Stimulated activated CD8-positive, alpha-beta memory T cell treated with anti-CD3 and anti-CD28 coated beads, Interleukin-12 subunit alpha, Interleukin-12 subunit beta, amount 100 ng/mL, for 24 hours (primary cell): ENCODE results near the gene DPF3.
"Not testable (repeated sequence)": the region's sequence is repeated elsewhere in the genome, so short reads cannot be mapped to it uniquely, and the experiment has no call there.

Experiments used
- DNase-seq: peaks from one replicate; pipeline ENCODE4 v3.0.0-alpha.2; 2020; ENCODE audit errors: extremely low read depth

Gene DPF3

GRCh38 chr14:72880820-72881219 lies 13.1 kb downstream of the DPF3 start:
- DNase-seq, result no peak

- no peak for DNase-seq
Measured at GRCh38 chr14:72880164-72880563, 13.7 kb downstream of the DPF3 start.

- no peak for DNase-seq
Measured at GRCh38 chr14:72879431-72879830, 14.5 kb downstream of the DPF3 start.

- no peak for DNase-seq
Measured at GRCh38 chr14:72878746-72879145, 15.2 kb downstream of the DPF3 start.

GRCh38 chr14:72876710-72877063 lies 17.2 kb downstream of the DPF3 start:
- DNase-seq, result no peak

- no peak for DNase-seq
Measured at GRCh38 chr14:72876005-72876709, 17.7 kb downstream of the DPF3 start.

- not testable (repeated sequence) for DNase-seq
Measured at GRCh38 chr14:72870878-72871277, 23.0 kb downstream of the DPF3 start.

GRCh38 chr14:72869407-72870329 lies 24.2 kb downstream of the DPF3 start:
- no peak for DNase-seq

GRCh38 chr14:72868500-72868899 lies 25.4 kb downstream of the DPF3 start:
- DNase-seq, result no peak

- no peak for DNase-seq
Measured at GRCh38 chr14:72864712-72865365, 29.1 kb downstream of the DPF3 start.

GRCh38 chr14:72863216-72864006 lies 30.5 kb downstream of the DPF3 start:
- no peak for DNase-seq

GRCh38 chr14:72856530-72857266 lies 37.2 kb downstream of the DPF3 start:
- DNase-seq, result no peak

GRCh38 chr14:72855913-72856312 lies 38.0 kb downstream of the DPF3 start:
- DNase-seq, result no peak

- no peak for DNase-seq
Measured at GRCh38 chr14:72852194-72852593, 41.7 kb downstream of the DPF3 start.

- no peak for DNase-seq
Measured at GRCh38 chr14:72851635-72852034, 42.3 kb downstream of the DPF3 start.

GRCh38 chr14:72850360-72850759 lies 43.5 kb downstream of the DPF3 start:
- DNase-seq, result no peak

GRCh38 chr14:72849222-72849621 lies 44.7 kb downstream of the DPF3 start:
- DNase-seq, result no peak

GRCh38 chr14:72847721-72848120 lies 46.2 kb downstream of the DPF3 start:
- DNase-seq, result no peak

- DNase-seq, result no peak
Measured at GRCh38 chr14:72845683-72846082, 48.2 kb downstream of the DPF3 start.

GRCh38 chr14:72845196-72845595 lies 48.7 kb downstream of the DPF3 start:
- DNase-seq, result no peak

- no peak for DNase-seq
Measured at GRCh38 chr14:72844524-72844923, 49.4 kb downstream of the DPF3 start.
